Right lobe of liver (tissue), 4 donors: ENCODE data around the gene CDC42BPA.

Experiments used
- POLR2A ChIP-seq: fragments of 450-650 bp; IDR thresholded peaks from one replicate; pipeline ENCODE4 v1.6.1; 2017; ENCODE audit warnings: antibody characterized with exemption, mild to moderate bottlenecking
- TF ChIP-seq, protein P1 (sequence below), 4 donors: fragments of 200-600 bp in 3 of 4; fragments of 450-650 bp in 1 of 4; IDR thresholded peaks; one replicate each; pipeline versions ENCODE4 v1.5.1 to v1.8.0; 2016 to 2022; ENCODE audit warnings: antibody characterized with exemption in 4 of 4, mild to moderate bottlenecking in 2 of 4
- donor health status: DM: no; HTN: no; CAD: no.
- donor health status: DM: no; HTN: no; CAD: no.
- donor health status: DM: no; HTN: yes; CAD: no.

DNA sequence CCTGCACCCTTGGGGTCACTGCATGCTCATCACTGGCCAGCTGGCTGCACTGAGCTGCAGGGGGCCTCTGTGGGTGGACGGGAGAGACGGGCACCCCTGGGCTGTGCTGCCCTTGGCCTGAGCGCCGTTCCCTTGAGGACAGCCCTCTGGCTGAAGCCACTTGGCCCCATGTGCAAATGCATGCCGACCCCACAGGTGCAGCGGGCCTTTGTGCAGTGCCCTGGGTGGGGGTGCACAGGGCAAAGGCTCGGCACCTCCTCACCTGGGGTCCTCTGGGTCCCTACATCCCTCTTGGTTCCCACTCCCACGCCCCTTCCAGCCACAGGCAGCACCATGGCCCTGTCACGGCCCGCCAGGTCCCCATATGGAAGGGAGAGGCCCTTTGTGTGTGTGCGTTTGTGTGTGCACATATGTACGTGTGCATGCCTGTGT, 336.9 kb downstream of the CDC42BPA start:
- TF ChIP-seq POLR2A, result no peak
- TF ChIP-seq, protein P1, sequence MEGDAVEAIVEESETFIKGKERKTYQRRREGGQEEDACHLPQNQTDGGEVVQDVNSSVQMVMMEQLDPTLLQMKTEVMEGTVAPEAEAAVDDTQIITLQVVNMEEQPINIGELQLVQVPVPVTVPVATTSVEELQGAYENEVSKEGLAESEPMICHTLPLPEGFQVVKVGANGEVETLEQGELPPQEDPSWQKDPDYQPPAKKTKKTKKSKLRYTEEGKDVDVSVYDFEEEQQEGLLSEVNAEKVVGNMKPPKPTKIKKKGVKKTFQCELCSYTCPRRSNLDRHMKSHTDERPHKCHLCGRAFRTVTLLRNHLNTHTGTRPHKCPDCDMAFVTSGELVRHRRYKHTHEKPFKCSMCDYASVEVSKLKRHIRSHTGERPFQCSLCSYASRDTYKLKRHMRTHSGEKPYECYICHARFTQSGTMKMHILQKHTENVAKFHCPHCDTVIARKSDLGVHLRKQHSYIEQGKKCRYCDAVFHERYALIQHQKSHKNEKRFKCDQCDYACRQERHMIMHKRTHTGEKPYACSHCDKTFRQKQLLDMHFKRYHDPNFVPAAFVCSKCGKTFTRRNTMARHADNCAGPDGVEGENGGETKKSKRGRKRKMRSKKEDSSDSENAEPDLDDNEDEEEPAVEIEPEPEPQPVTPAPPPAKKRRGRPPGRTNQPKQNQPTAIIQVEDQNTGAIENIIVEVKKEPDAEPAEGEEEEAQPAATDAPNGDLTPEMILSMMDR (IDR thresholded peaks at IDR 0.05), result no peak
